ENCODE data around the gene LGR6. TPM values are rescaled to one million over a fixed set of nuclear protein-coding genes. Genes with fewer than 3 reads are reported as not detected.

The LGR6 gene
- total and polyA plus RNA-seq, 2 of the 8 experiments (the other 6 are each of a cell fraction or from before 2014, with no cell fraction given): 0.50 to 1.0 TPM

DNA sequence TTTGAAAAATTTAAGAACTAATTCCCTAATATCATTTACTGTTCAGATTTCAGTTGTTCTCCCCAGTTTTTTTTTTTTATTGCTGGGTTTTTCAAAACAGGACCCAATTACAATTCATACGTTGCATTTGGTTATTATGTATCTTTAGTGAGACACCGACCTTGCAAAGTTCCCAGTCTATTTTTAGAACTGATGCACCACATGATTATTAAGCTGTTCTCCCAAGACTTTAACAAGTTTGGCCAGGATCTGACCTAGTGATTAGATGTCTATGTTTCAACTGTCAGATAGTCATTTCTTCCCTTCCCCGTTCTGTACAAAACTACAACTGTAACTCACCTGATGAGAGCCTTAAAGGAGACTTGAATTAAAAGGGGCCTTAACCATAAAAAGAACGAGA lies 140.3 kb downstream of the LGR6 start:
- no peak overlapping the region for H4K91ac ChIP-seq (replicated peaks; ENCODE audit: insufficient read length, low read length)
- FAIRE-seq (no peak), DNase-seq (ENCODE audit: low read depth in 1 of 2, low spot score in 2 of 2) (no peak)
- ChIA-PET POLR2A (ENCODE audit: partially characterized antibody) (no interaction called here), CTCF (ENCODE audit: partially characterized antibody) (interaction anchor here (1.0 to 2.4 kb wide), 5 partner anchors 27 to 144 kb away, joined by 3 to 8 read pairs (median 4); no protein-coding TSS in a partner anchor)
- no peak overlapping the region for H2AK5ac ChIP-seq (ENCODE audit: low read depth, low read length)
- no peak overlapping the region for H2BK20ac ChIP-seq (ENCODE audit: low read length)
- H3K79me1 ChIP-seq (ENCODE audit: low read depth, low read length): no peaks in the 10 kb centered on the region
- H4K5ac ChIP-seq (ENCODE audit: insufficient read length, low read depth, low read length): no peak overlapping the region
- H3K9ac ChIP-seq (replicated peaks in 1 of 4; ENCODE audit: extremely low read depth in 1 of 4, low read depth in 3 of 4, low read length in 3 of 4): no peak overlapping the region
- no peaks in the 10 kb centered on the region for H3K27me3 ChIP-seq (replicated peaks in 1 of 4; ENCODE audit: control insufficient read depth in 3 of 4, extremely low read depth in 1 of 4, insufficient read depth in 3 of 4, low read length in 3 of 4)
- H2BK120ac ChIP-seq (replicated peaks; ENCODE audit: low read depth, low read length): no peak overlapping the region
- H2BK12ac ChIP-seq (ENCODE audit: low read depth, low read length): no peak overlapping the region
- H2BK5ac ChIP-seq (ENCODE audit: low read depth, low read length): no peak overlapping the region
- H3K4me1 ChIP-seq (replicated peaks in 1 of 4; ENCODE audit: control insufficient read depth in 3 of 4, insufficient read depth in 4 of 4, low read length in 3 of 4): no peaks in the 10 kb centered on the region; a peak in 1 of 7 replicates
- H4K20me1 ChIP-seq (replicated peaks in 1 of 2; ENCODE audit: control insufficient read depth in 1 of 2, insufficient read depth in 2 of 2, low read length in 2 of 2): peaks cover 0 to 4% of the 10 kb centered on the region in 2 experiments
- peaks cover 0 to 21% of the 10 kb centered on the region in 2 experiments; a peak in 2 of 4 replicates for H3K79me2 ChIP-seq (ENCODE audit: control insufficient read depth in 1 of 2, insufficient read depth in 2 of 2, low read length in 2 of 2)
- no peak overlapping the region for H2AFZ ChIP-seq (ENCODE audit: low read length)
- H3K27ac ChIP-seq (ENCODE audit: low read depth, low read length): no peak overlapping the region
- H3K9me3 ChIP-seq (ENCODE audit: insufficient read depth in 2 of 2, low read depth in 1 of 2, low read length in 1 of 2): no peaks in the 10 kb centered on the region
- H2BK15ac ChIP-seq (ENCODE audit: low read length): no peak overlapping the region
- H3K4me2 ChIP-seq (ENCODE audit: insufficient read depth in 1 of 2, low read depth in 2 of 2, low read length in 2 of 2): no peak overlapping the region
- no peak overlapping the region for H3K4me3 ChIP-seq (ENCODE audit: extremely low read depth in 1 of 4, insufficient read depth in 2 of 4, low read depth in 3 of 4, low read length in 4 of 4)
- H3K23ac ChIP-seq (ENCODE audit: insufficient read length): no peak overlapping the region
- H4K8ac ChIP-seq (ENCODE audit: extremely low read depth, insufficient read depth, low read length): no peak overlapping the region
- H3K18ac ChIP-seq (ENCODE audit: extremely low read depth, low read length): no peak overlapping the region
- no peak overlapping the region for H3K4ac ChIP-seq (replicated peaks; ENCODE audit: insufficient read length, low read depth, low read length)
- peaks cover 21 to 56% (median 43%) of the 10 kb centered on the region in 4 experiments for H3K36me3 ChIP-seq (ENCODE audit: control insufficient read depth in 2 of 4, insufficient read depth in 4 of 4, low read length in 3 of 4)
- H3K23me2 ChIP-seq (ENCODE audit: low read depth, low read length): no peaks in the 10 kb centered on the region
- no peak overlapping the region for H3K56ac ChIP-seq (replicated peaks; ENCODE audit: insufficient read length, low read depth, low read length)
- H3K14ac ChIP-seq (ENCODE audit: insufficient read length): no peak overlapping the region
- 92% methylated on average over 4 of the region's 4 CpGs; no CpG with 5 or more reads in 1 of the 2 experiments for WGBS, 2 experiments (ENCODE audit: extremely low coverage in 1 of 2, insufficient coverage in 1 of 2, insufficient read length in 1 of 2, insufficient replicate concordance in 2 of 2, low coverage in 1 of 2, low lambda C conversion rate in 2 of 2, missing lambda C conversion rate in 1 of 2)
- no peak for TF ChIP-seq RXRA (IDR thresholded peaks at IDR 0.05; ENCODE audit: insufficient read depth, low read depth, low read length)
- TF ChIP-seq MAFK (IDR thresholded peaks at IDR 0.05; ENCODE audit: low read depth, low read length): no peak
- no peak for TF ChIP-seq MAX (IDR thresholded peaks at IDR 0.05)
